Measurements from ENCODE around the gene CNKSR3. TPM values are rescaled to one million over a fixed set of nuclear protein-coding genes. Genes with fewer than 3 reads are reported as not detected.

Gene CNKSR3
- polyA plus RNA-seq, 1 of the 3 experiments (the other 2 are of a cell fraction), result 1.6 TPM

- H3K9me3 ChIP-seq, result no peaks in the 10 kb centered on the region
- H3K4me3 ChIP-seq (ENCODE audit: low read depth in 2 of 2, low read length in 1 of 2), result no peak overlapping the region
- peak overlapping the region in 1 of 2 experiments; percentile 58; a peak in 2 of 4 replicates for H3K27ac ChIP-seq (ENCODE audit: low read depth in 2 of 2, low read length in 1 of 2)
- ChIA-PET POLR2A (no interaction called here), CTCF (interaction anchor here (1.4 to 1.6 kb wide), 2 partner anchors 11 to 47 kb away, joined by 3 to 7 read pairs; no protein-coding TSS in a partner anchor)
- TF ChIP-seq NFIC (IDR thresholded peaks at IDR 0.05; ENCODE audit: borderline replicate concordance), result peak; percentile 14; the same call in 1 of the 2 replicates
- TF ChIP-seq, protein P1, sequence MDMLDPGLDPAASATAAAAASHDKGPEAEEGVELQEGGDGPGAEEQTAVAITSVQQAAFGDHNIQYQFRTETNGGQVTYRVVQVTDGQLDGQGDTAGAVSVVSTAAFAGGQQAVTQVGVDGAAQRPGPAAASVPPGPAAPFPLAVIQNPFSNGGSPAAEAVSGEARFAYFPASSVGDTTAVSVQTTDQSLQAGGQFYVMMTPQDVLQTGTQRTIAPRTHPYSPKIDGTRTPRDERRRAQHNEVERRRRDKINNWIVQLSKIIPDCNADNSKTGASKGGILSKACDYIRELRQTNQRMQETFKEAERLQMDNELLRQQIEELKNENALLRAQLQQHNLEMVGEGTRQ (IDR thresholded peaks at IDR 0.05; ENCODE audit: borderline replicate concordance, low read depth, low read length), result no peak
- no peak for DNase-seq
- no peak overlapping the region for H3K9ac ChIP-seq
- peaks cover 3% of the 10 kb centered on the region for H3F3A ChIP-seq (replicated peaks; ENCODE audit: insufficient read depth)
- H3K36me3 ChIP-seq (replicated peaks in 1 of 2; ENCODE audit: control insufficient read depth in 1 of 2, insufficient read depth in 2 of 2, low read length in 1 of 2), result no peaks in the 10 kb centered on the region
- H4K20me1 ChIP-seq (ENCODE audit: insufficient read depth), result no peaks in the 10 kb centered on the region
- H3K27me3 ChIP-seq (ENCODE audit: insufficient read depth), result no peaks in the 10 kb centered on the region
- H3K4me2 ChIP-seq, result no peak overlapping the region
- WGBS (ENCODE audit: low lambda C conversion rate), result 48% methylated on average over 5 of the region's 5 CpGs
- no peak overlapping the region for H2AFZ ChIP-seq (ENCODE audit: low read depth)
- H3K9me2 ChIP-seq, result no peaks in the 10 kb centered on the region
- peaks cover 12 to 63% of the 10 kb centered on the region in 2 experiments for H3K4me1 ChIP-seq (ENCODE audit: control insufficient read depth in 1 of 2, insufficient read depth in 2 of 2, low read depth in 1 of 2, low read length in 1 of 2)
- H3K79me2 ChIP-seq (ENCODE audit: insufficient read depth), result no peaks in the 10 kb centered on the region; the same call in none of the 2 replicates
Observed at GRCh38 chr6:154462425-154462824, 48.1 kb downstream of the CNKSR3 start.

- peak overlapping the region in 1 of 2 experiments; percentile 29; a peak in 1 of 4 replicates for H3K27ac ChIP-seq (ENCODE audit: low read depth in 2 of 2, low read length in 1 of 2)
- no peak overlapping the region for H3K9ac ChIP-seq
- H3K9me3 ChIP-seq, result no peaks in the 10 kb centered on the region
- CTCF ChIA-PET, result interaction anchor here (1.4 to 2.8 kb wide), 2 partner anchors 48 to 52 kb away, joined by 3 to 7 read pairs; no protein-coding TSS in a partner anchor
- POLR2A ChIA-PET, result no interaction called here
- no peak overlapping the region for H2AFZ ChIP-seq (ENCODE audit: low read depth)
- 95% methylated on average over 2 of the region's 2 CpGs for WGBS (ENCODE audit: low lambda C conversion rate)
- H3K79me2 ChIP-seq (ENCODE audit: insufficient read depth), result no peaks in the 10 kb centered on the region; the same call in none of the 2 replicates
- DNase-seq, result no peak
- H3K4me2 ChIP-seq, result no peak overlapping the region
- H3K4me1 ChIP-seq (ENCODE audit: control insufficient read depth in 1 of 2, insufficient read depth in 2 of 2, low read depth in 1 of 2, low read length in 1 of 2), result peaks cover 12 to 68% of the 10 kb centered on the region in 2 experiments
- no peak overlapping the region for H3K4me3 ChIP-seq (ENCODE audit: low read depth in 2 of 2, low read length in 1 of 2)
- H3K36me3 ChIP-seq (replicated peaks in 1 of 2; ENCODE audit: control insufficient read depth in 1 of 2, insufficient read depth in 2 of 2, low read length in 1 of 2), result no peaks in the 10 kb centered on the region
- no peak for TF ChIP-seq MXI1 (IDR thresholded peaks at IDR 0.05; ENCODE audit: low read depth, low read length)
- no peak for TF ChIP-seq RXRA (IDR thresholded peaks at IDR 0.05; ENCODE audit: borderline replicate concordance, low read depth)
- TF ChIP-seq, protein P2, sequence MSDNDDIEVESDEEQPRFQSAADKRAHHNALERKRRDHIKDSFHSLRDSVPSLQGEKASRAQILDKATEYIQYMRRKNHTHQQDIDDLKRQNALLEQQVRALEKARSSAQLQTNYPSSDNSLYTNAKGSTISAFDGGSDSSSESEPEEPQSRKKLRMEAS (IDR thresholded peaks at IDR 0.05; ENCODE audit: low read depth), result no peak
- TF ChIP-seq RCOR1 (IDR thresholded peaks at IDR 0.05; ENCODE audit: low read length), result no peak
- no peak for TF ChIP-seq SMC3 (IDR thresholded peaks at IDR 0.05; ENCODE audit: low read depth, low read length)
- no peak for TF ChIP-seq NRF1 (IDR thresholded peaks at IDR 0.05; ENCODE audit: low read depth, low read length)
- no peak for TF ChIP-seq MEF2A (IDR thresholded peaks at IDR 0.05; ENCODE audit: borderline replicate concordance, low read depth)
- no peak for TF ChIP-seq TCF12 (IDR thresholded peaks at IDR 0.05)
- TF ChIP-seq, protein P3, sequence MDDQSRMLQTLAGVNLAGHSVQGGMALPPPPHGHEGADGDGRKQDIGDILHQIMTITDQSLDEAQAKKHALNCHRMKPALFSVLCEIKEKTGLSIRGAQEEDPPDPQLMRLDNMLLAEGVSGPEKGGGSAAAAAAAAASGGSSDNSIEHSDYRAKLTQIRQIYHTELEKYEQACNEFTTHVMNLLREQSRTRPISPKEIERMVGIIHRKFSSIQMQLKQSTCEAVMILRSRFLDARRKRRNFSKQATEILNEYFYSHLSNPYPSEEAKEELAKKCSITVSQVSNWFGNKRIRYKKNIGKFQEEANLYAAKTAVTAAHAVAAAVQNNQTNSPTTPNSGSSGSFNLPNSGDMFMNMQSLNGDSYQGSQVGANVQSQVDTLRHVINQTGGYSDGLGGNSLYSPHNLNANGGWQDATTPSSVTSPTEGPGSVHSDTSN (IDR thresholded peaks at IDR 0.05), result no peak
- TF ChIP-seq TAF1 (IDR thresholded peaks at IDR 0.05; ENCODE audit: borderline replicate concordance, low read depth, low read length), result no peak
- TF ChIP-seq, protein P4, sequence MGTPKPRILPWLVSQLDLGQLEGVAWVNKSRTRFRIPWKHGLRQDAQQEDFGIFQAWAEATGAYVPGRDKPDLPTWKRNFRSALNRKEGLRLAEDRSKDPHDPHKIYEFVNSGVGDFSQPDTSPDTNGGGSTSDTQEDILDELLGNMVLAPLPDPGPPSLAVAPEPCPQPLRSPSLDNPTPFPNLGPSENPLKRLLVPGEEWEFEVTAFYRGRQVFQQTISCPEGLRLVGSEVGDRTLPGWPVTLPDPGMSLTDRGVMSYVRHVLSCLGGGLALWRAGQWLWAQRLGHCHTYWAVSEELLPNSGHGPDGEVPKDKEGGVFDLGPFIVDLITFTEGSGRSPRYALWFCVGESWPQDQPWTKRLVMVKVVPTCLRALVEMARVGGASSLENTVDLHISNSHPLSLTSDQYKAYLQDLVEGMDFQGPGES (IDR thresholded peaks at IDR 0.05; ENCODE audit: low read depth, low read length), result no peak
- TF ChIP-seq, protein P5, sequence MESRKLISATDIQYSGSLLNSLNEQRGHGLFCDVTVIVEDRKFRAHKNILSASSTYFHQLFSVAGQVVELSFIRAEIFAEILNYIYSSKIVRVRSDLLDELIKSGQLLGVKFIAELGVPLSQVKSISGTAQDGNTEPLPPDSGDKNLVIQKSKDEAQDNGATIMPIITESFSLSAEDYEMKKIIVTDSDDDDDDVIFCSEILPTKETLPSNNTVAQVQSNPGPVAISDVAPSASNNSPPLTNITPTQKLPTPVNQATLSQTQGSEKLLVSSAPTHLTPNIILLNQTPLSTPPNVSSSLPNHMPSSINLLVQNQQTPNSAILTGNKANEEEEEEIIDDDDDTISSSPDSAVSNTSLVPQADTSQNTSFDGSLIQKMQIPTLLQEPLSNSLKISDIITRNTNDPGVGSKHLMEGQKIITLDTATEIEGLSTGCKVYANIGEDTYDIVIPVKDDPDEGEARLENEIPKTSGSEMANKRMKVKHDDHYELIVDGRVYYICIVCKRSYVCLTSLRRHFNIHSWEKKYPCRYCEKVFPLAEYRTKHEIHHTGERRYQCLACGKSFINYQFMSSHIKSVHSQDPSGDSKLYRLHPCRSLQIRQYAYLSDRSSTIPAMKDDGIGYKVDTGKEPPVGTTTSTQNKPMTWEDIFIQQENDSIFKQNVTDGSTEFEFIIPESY (IDR thresholded peaks at IDR 0.05; ENCODE audit: borderline replicate concordance, low read depth), result no peak
- TF ChIP-seq ELF1 (IDR thresholded peaks at IDR 0.05), result no peak
- TF ChIP-seq, protein P6, sequence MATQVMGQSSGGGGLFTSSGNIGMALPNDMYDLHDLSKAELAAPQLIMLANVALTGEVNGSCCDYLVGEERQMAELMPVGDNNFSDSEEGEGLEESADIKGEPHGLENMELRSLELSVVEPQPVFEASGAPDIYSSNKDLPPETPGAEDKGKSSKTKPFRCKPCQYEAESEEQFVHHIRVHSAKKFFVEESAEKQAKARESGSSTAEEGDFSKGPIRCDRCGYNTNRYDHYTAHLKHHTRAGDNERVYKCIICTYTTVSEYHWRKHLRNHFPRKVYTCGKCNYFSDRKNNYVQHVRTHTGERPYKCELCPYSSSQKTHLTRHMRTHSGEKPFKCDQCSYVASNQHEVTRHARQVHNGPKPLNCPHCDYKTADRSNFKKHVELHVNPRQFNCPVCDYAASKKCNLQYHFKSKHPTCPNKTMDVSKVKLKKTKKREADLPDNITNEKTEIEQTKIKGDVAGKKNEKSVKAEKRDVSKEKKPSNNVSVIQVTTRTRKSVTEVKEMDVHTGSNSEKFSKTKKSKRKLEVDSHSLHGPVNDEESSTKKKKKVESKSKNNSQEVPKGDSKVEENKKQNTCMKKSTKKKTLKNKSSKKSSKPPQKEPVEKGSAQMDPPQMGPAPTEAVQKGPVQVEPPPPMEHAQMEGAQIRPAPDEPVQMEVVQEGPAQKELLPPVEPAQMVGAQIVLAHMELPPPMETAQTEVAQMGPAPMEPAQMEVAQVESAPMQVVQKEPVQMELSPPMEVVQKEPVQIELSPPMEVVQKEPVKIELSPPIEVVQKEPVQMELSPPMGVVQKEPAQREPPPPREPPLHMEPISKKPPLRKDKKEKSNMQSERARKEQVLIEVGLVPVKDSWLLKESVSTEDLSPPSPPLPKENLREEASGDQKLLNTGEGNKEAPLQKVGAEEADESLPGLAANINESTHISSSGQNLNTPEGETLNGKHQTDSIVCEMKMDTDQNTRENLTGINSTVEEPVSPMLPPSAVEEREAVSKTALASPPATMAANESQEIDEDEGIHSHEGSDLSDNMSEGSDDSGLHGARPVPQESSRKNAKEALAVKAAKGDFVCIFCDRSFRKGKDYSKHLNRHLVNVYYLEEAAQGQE (IDR thresholded peaks at IDR 0.05; ENCODE audit: low read depth, low read length), result no peak
- no peak for TF ChIP-seq YY1 (IDR thresholded peaks at IDR 0.05; ENCODE audit: low read depth)
- no peak for TF ChIP-seq FOXM1 (IDR thresholded peaks at IDR 0.05; ENCODE audit: low read depth)
- no peak for TF ChIP-seq SIN3A (IDR thresholded peaks at IDR 0.05; ENCODE audit: borderline replicate concordance, low read depth, low read length)
- no peaks in the 10 kb centered on the region for H3K9me2 ChIP-seq
- no peaks in the 10 kb centered on the region for H3K27me3 ChIP-seq (ENCODE audit: insufficient read depth)
- peaks cover 3% of the 10 kb centered on the region for H3F3A ChIP-seq (replicated peaks; ENCODE audit: insufficient read depth)
- H4K20me1 ChIP-seq (ENCODE audit: insufficient read depth), result no peaks in the 10 kb centered on the region
Observed at GRCh38 chr6:154461348-154461747, 49.1 kb downstream of the CNKSR3 start.
